Measurements from ENCODE around the gene FANCC. TPM values are rescaled to one million over a fixed set of nuclear protein-coding genes. Genes with fewer than 3 reads are reported as not detected.

The FANCC gene
- total and polyA plus RNA-seq, 4 donors = 8.3 to 32.4 (median 11.5) TPM

- DNase-seq (ENCODE audit: low spot score) = no peak
- Histone ChIP-seq H3K4me1 (ENCODE audit: control insufficient read depth in 4 of 4, insufficient read depth in 4 of 4, low read length in 3 of 4) (peaks cover 4 to 22% (median 16%) of the 10 kb centered on the region in 4 donors), H3K9me3 (ENCODE audit: control insufficient read depth in 4 of 4, low read length in 3 of 4) (no peaks in the 10 kb centered on the region), H3K36me3 (ENCODE audit: control insufficient read depth in 4 of 4, insufficient read depth in 3 of 4, low read depth in 1 of 4, low read length in 3 of 4) (no peaks in the 10 kb centered on the region), H3K27ac (ENCODE audit: low read depth in 1 of 2, low read length in 2 of 2) (no peak overlapping the region), H3K4me3 (ENCODE audit: low read depth in 1 of 3, low read length in 3 of 3) (no peak overlapping the region), H3K27me3 (ENCODE audit: control insufficient read depth in 4 of 4, insufficient read depth in 4 of 4, low read length in 3 of 4) (no peaks in the 10 kb centered on the region), H3K9ac (ENCODE audit: low read depth in 1 of 2, low read length in 2 of 2) (no peak overlapping the region)
- WGBS = 61% methylated on average over 3 of the region's 3 CpGs
- TF ChIP-seq YY1 (IDR thresholded peaks at IDR 0.05) (no peak), JUND (IDR thresholded peaks at IDR 0.05) (no peak), GABPA (IDR thresholded peaks at IDR 0.05 in 1 of 2, conservative IDR thresholded peaks at IDR 0.05 in 1 of 2) (no peak), ZBTB33 (IDR thresholded peaks at IDR 0.05) (no peak), EGR1 (IDR thresholded peaks at IDR 0.05; ENCODE audit: low read depth in 2 of 2) (no peak), ATF3 (IDR thresholded peaks at IDR 0.05) (no peak), REST (IDR thresholded peaks at IDR 0.05) (no peak), FOXA2 (IDR thresholded peaks at IDR 0.05) (no peak), RXRA (IDR thresholded peaks at IDR 0.05) (no peak), SP1 (IDR thresholded peaks at IDR 0.05) (no peak)
Measured at GRCh38 chr9:95311961-95312360, 5.5 kb downstream of the FANCC start.

- Histone ChIP-seq H3K36me3 (ENCODE audit: control insufficient read depth in 4 of 4, insufficient read depth in 3 of 4, low read depth in 1 of 4, low read length in 3 of 4) (no peaks in the 10 kb centered on the region), H3K27ac (ENCODE audit: low read depth in 1 of 2, low read length in 2 of 2) (no peak overlapping the region), H3K4me3 (ENCODE audit: low read depth in 1 of 3, low read length in 3 of 3) (no peak overlapping the region), H3K4me1 (ENCODE audit: control insufficient read depth in 4 of 4, insufficient read depth in 4 of 4, low read length in 3 of 4) (peaks cover 4 to 12% (median 7%) of the 10 kb centered on the region in 4 donors), H3K27me3 (ENCODE audit: control insufficient read depth in 4 of 4, insufficient read depth in 4 of 4, low read length in 3 of 4) (no peaks in the 10 kb centered on the region), H3K9me3 (ENCODE audit: control insufficient read depth in 4 of 4, low read length in 3 of 4) (no peaks in the 10 kb centered on the region), H3K9ac (ENCODE audit: low read depth in 1 of 2, low read length in 2 of 2) (no peak overlapping the region)
- TF ChIP-seq FOXA2 (IDR thresholded peaks at IDR 0.05) (no peak), ZBTB33 (IDR thresholded peaks at IDR 0.05) (no peak), MAX (IDR thresholded peaks at IDR 0.05) (no peak), SP1 (IDR thresholded peaks at IDR 0.05) (no peak), FOXA1 (IDR thresholded peaks at IDR 0.05) (no peak), EGR1 (IDR thresholded peaks at IDR 0.05; ENCODE audit: low read depth in 2 of 2) (no peak), HNF4A (conservative IDR thresholded peaks at IDR 0.05) (peak; percentile 28 to 42), TAF1 (conservative IDR thresholded peaks at IDR 0.05) (no peak)
- no peak for DNase-seq (ENCODE audit: low spot score)
Measured at GRCh38 chr9:95307538-95307937, 10.0 kb downstream of the FANCC start.

All from liver (tissue), 9 donors.